Tibial nerve (tissue), 4 donors: Measurements from ENCODE around the gene OMP. TPM values are rescaled to one million over a fixed set of nuclear protein-coding genes. Genes with fewer than 3 reads are reported as not detected.

Experiments
- DNase-seq, 2 donors: peaks; one replicate each; pipeline ENCODE4 v3.0.0-alpha.2; 2019; ENCODE audit warnings: low spot score in 2 of 2
- H3K27ac ChIP-seq, 4 donors: fragments of 200-600 bp; sonication (generic) in 3 of 4; one replicate each; pipeline ENCODE4 v1.5.1; 2017 to 2019; ENCODE audit warnings: mild to moderate bottlenecking in 1 of 4
- H3K27me3 ChIP-seq, 2 donors: fragments of 200-600 bp; sonication (generic) in 1 of 2; one replicate each; pipeline versions ENCODE4 v1.5.1 to v1.6.0; 2017 to 2019
- H3K36me3 ChIP-seq, 3 donors: fragments of 200-600 bp; sonication (generic); one replicate each; pipeline ENCODE4 v1.5.1; 2018 to 2019
- H3K4me1 ChIP-seq, 4 donors: fragments of 200-600 bp; sonication (generic) in 3 of 4; one replicate each; pipeline ENCODE4 v1.5.1; 2017 to 2019
- H3K4me3 ChIP-seq, 4 donors: fragments of 200-600 bp; sonication (generic) in 3 of 4; one replicate each; pipeline ENCODE4 v1.5.1; 2017 to 2019; ENCODE audit warnings: mild to moderate bottlenecking in 1 of 4, moderate library complexity in 1 of 4
- H3K9me3 ChIP-seq, 4 donors: fragments of 200-600 bp; sonication (generic) in 3 of 4; one replicate each; pipeline ENCODE4 v1.5.1; 2017 to 2019
- EP300 ChIP-seq, 2 donors: sonication (generic); formaldehyde crosslinking; IDR thresholded peaks; one replicate each; pipeline ENCODE4 v1.6.1; 2017; ENCODE audit warnings: antibody characterized with exemption in 2 of 2, mild to moderate bottlenecking in 1 of 2
- POLR2A ChIP-seq, 2 donors: fragments of 450-650 bp; IDR thresholded peaks; one replicate each; pipeline ENCODE4 v1.6.1; 2017; ENCODE audit warnings: antibody characterized with exemption in 2 of 2, mild to moderate bottlenecking in 2 of 2, moderate library complexity in 2 of 2
- WGBS, 2 donors: methylation state at CpG; one replicate each; pipeline ENCODE4 v1.1.5; 2018; 5-methylcytosine and 5-hydroxymethylcytosine counted together
- total RNA-seq, 4 donors: library from RNA; depleted of rRNA; stranded (reverse); fragments of >200 nt; gene quantifications; one replicate each; pipeline ENCODE4 v1.1.0, GENCODE V29; 2016
- TF ChIP-seq, protein P1 (sequence below), 5 experiments: fragments of 200-600 bp in 3 of 5; fragments of 450-650 bp in 2 of 5; sonication (generic) in 3 of 5; IDR thresholded peaks; one replicate each; pipeline ENCODE4 v1.5.1; 2016 to 2019; ENCODE audit warnings: antibody characterized with exemption in 5 of 5, mild to moderate bottlenecking in 3 of 5, moderate library complexity in 2 of 5

OMP gene
- total RNA-seq, 4 donors from 2014 or later: 9.9 TPM; not detected in 3

DNA sequence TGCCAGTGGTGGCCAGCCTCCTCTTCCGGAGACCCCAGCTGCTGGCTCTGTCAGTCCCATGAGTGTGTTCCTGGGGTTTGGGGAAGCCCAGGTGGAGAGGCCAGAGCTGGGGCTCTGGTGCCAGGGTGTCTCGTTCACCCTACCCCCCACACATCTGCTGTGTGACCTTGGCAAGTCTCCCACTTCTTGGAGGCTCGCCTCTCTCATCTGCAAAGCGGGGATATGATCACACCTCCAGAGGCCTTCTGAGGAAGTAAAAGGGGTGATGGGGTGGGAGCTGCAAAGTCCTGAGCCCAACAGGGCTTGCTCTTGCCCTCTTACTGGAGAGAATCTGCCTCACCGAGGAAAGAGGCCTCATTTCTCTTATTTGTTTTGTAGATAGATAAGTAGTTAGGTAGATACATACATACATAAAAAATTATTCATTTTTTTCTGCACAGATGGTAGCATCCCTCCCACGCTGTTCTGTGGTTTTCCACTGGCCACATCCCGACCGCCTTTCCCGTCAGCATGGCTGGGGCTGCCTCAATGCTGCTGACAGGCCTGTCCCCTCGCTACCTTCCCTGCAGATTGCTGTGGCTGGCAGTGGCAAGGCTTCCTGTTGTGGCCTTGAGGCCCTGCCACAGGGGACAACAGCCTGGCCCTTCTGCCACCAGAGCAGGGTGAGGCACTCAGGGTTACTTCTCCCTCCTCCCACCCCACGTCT lies 49.3 kb downstream of the OMP start:
- TF ChIP-seq, protein P1, sequence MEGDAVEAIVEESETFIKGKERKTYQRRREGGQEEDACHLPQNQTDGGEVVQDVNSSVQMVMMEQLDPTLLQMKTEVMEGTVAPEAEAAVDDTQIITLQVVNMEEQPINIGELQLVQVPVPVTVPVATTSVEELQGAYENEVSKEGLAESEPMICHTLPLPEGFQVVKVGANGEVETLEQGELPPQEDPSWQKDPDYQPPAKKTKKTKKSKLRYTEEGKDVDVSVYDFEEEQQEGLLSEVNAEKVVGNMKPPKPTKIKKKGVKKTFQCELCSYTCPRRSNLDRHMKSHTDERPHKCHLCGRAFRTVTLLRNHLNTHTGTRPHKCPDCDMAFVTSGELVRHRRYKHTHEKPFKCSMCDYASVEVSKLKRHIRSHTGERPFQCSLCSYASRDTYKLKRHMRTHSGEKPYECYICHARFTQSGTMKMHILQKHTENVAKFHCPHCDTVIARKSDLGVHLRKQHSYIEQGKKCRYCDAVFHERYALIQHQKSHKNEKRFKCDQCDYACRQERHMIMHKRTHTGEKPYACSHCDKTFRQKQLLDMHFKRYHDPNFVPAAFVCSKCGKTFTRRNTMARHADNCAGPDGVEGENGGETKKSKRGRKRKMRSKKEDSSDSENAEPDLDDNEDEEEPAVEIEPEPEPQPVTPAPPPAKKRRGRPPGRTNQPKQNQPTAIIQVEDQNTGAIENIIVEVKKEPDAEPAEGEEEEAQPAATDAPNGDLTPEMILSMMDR (IDR thresholded peaks at IDR 0.05): no peak
- no peak for TF ChIP-seq EP300 (IDR thresholded peaks at IDR 0.05)
- no peak for TF ChIP-seq POLR2A (IDR thresholded peaks at IDR 0.05)
- Histone ChIP-seq H3K4me1 (peaks cover 0 to 42% (median 13%) of the 10 kb centered on the region in 4 donors), H3K9me3 (no peaks in the 10 kb centered on the region), H3K27me3 (peaks cover 0 to 6% of the 10 kb centered on the region in 2 donors), H3K36me3 (no peaks in the 10 kb centered on the region), H3K4me3 (no peak overlapping the region), H3K27ac (no peak overlapping the region)
- WGBS, 2 donors: 73 to 74% methylated on average over 11 of the region's 11 CpGs
- DNase-seq: no peak

GRCh38 chr11:77152846-77153245 lies 50.2 kb downstream of the OMP start:
- H3K9me3 ChIP-seq: no peaks in the 10 kb centered on the region
- H3K36me3 ChIP-seq: no peaks in the 10 kb centered on the region
- peaks cover 0 to 35% (median 13%) of the 10 kb centered on the region in 4 donors for H3K4me1 ChIP-seq
- TF ChIP-seq, protein P1 (IDR thresholded peaks at IDR 0.05): no peak
- TF ChIP-seq EP300 (IDR thresholded peaks at IDR 0.05): no peak
- TF ChIP-seq POLR2A (IDR thresholded peaks at IDR 0.05): no peak
- WGBS, 2 donors: 70 to 72% methylated on average over 6 of the region's 6 CpGs
- peaks cover 0 to 6% of the 10 kb centered on the region in 2 donors for H3K27me3 ChIP-seq
- no peak for DNase-seq
- no peak overlapping the region for H3K27ac ChIP-seq
- no peak overlapping the region for H3K4me3 ChIP-seq

Other genes starting within 250 kb of the OMP start
- gene ACER3, start 241.9 kb upstream of the OMP start, total RNA-seq: 10 to 100 TPM; 20.5 to 30.6 (median 23.0) TPM
- gene B3GNT6, start 68.4 kb upstream of the OMP start, total RNA-seq: not detected
- 10 to 100 TPM; 15.9 to 24.5 (median 19.8) TPM for gene CAPN5, start 35.9 kb upstream of the OMP start, total RNA-seq
- 10 to 100 TPM; 12.6 to 45.0 (median 24.4) TPM for gene MYO7A, start 25.4 kb downstream of the OMP start, total RNA-seq
- not detected for gene GDPD4, start 198.8 kb downstream of the OMP start, total RNA-seq